ENCODE results near the gene LRRC27. TPM values are rescaled to one million over a fixed set of nuclear protein-coding genes. Genes with fewer than 3 reads are reported as not detected.
A peak's percentile ranks its signal among the peaks of the same experiment; 100 is the strongest.
"Not testable (repeated sequence)": the region's sequence is repeated elsewhere in the genome, so short reads cannot be mapped to it uniquely, and the experiment has no call there.

LRRC27 gene
- total RNA-seq, 1 donor from 2014 or later: 3.9 TPM

GRCh38 chr10:132337854-132338253, 5.9 kb downstream of the LRRC27 start:
- ATAC-seq: not testable (repeated sequence)

GRCh38 chr10:132338876-132339275, 6.9 kb downstream of the LRRC27 start:
- ATAC-seq: no peak

- no peak for ATAC-seq
Observed at GRCh38 chr10:132339276-132339675, 7.3 kb downstream of the LRRC27 start.

- no peak for ATAC-seq
Observed at GRCh38 chr10:132341017-132341416, 9.0 kb downstream of the LRRC27 start.

- no peak for ATAC-seq
Observed at GRCh38 chr10:132341781-132342180, 9.8 kb downstream of the LRRC27 start.

GRCh38 chr10:132342553-132342952, 10.6 kb downstream of the LRRC27 start:
- ATAC-seq: no peak

- no peak for ATAC-seq
Observed at GRCh38 chr10:132344386-132344785, 12.4 kb downstream of the LRRC27 start.

GRCh38 chr10:132345345-132345744, 13.4 kb downstream of the LRRC27 start:
- no peak for ATAC-seq

- ATAC-seq: no peak
Observed at GRCh38 chr10:132346806-132347205, 14.8 kb downstream of the LRRC27 start.

- ATAC-seq: peak; percentile 25
Observed at GRCh38 chr10:132347211-132347930, 15.4 kb downstream of the LRRC27 start.

- no peak for ATAC-seq
Observed at GRCh38 chr10:132347931-132348267, 15.9 kb downstream of the LRRC27 start.

GRCh38 chr10:132349766-132350165, 17.8 kb downstream of the LRRC27 start:
- ATAC-seq: no peak

GRCh38 chr10:132350391-132350790, 18.4 kb downstream of the LRRC27 start:
- no peak for ATAC-seq

- no peak for ATAC-seq
Observed at GRCh38 chr10:132350946-132351345, 19.0 kb downstream of the LRRC27 start.

GRCh38 chr10:132351611-132352010, 19.6 kb downstream of the LRRC27 start:
- ATAC-seq: no peak

- not testable (repeated sequence) for ATAC-seq
Observed at GRCh38 chr10:132352462-132353308, 20.7 kb downstream of the LRRC27 start.

- ATAC-seq: no peak
Observed at GRCh38 chr10:132353456-132354355, 21.7 kb downstream of the LRRC27 start.

GRCh38 chr10:132354356-132355094, 22.5 kb downstream of the LRRC27 start:
- peak; percentile 19 for ATAC-seq

GRCh38 chr10:132355297-132355696, 23.3 kb downstream of the LRRC27 start:
- no peak for ATAC-seq

- no peak for ATAC-seq
Observed at GRCh38 chr10:132355754-132356153, 23.8 kb downstream of the LRRC27 start.

GRCh38 chr10:132356621-132357195, 24.7 kb downstream of the LRRC27 start:
- ATAC-seq: no peak

All from esophagus mucosa (tissue), 1 donor.